HepG2 (cell line): Measurements from ENCODE around the gene LMAN1L. TPM values are rescaled to one million over a fixed set of nuclear protein-coding genes. Genes with fewer than 3 reads are reported as not detected.

Experiments
- ATAC-seq: fragments of 200-7000 bp; cut with Tn5 transposase; 3 replicates; pipeline ENCODE4 v1.9.1; 2020; ENCODE audit warnings: mild to moderate bottlenecking, moderate library complexity
- BruUV-seq: library from RNA; stranded (reverse); fragments of 400-500 nt; replicated peaks from 2 replicates; lab custom pipeline; 2021; lab: Mats Ljungman, UMichigan
- CTCF ChIA-PET: fragments of 300-600 bp; formaldehyde crosslinking; extraction: SDS; loops from one replicate; lab custom pipeline; 2021; ENCODE audit warnings: low total read pairs, inconsistent platforms, low intra/inter-chr PET ratio; lab: Yijun Ruan, JAX
- POLR2A ChIA-PET: fragments of 350-600 bp; sonication (Branson Sonifier 250); formaldehyde crosslinking; loops from one replicate; lab custom pipeline; 2020; ENCODE audit warnings: antibody characterized with exemption, inconsistent platforms; lab: Yijun Ruan, JAX
- DNase-seq: peaks from one replicate; pipeline ENCODE4 v3.0.0-alpha.2; 2015; ENCODE audit warnings: low spot score
- FAIRE-seq: peaks from 3 replicates; lab custom pipeline; 2011; peaks lifted over from hg19 to GRCh38; lab: Jason Lieb, UNC
- H2AFZ ChIP-seq: one replicate; pipeline ENCODE4 v1.6.1; 2011; ENCODE audit warnings: low read length, inconsistent platforms
- H3K27ac ChIP-seq: fragments of 300-600 bp; 3 replicates; pipeline ENCODE4 v1.8.0; 2011; ENCODE audit warnings: mixed run types, mild to moderate bottlenecking, mixed read lengths, low read length, inconsistent platforms; ENCODE audit not compliant: insufficient read depth; ENCODE audit errors: extremely low read length
- H3K27me3 ChIP-seq, 2 experiments: fragments of 200-600 bp in 1 of 2; 2 replicates in 1 of 2; 3 replicates in 1 of 2; pipeline versions ENCODE4 v1.6.0 to v1.8.0; 2011; ENCODE audit warnings: low read length in 2 of 2, mild to moderate bottlenecking in 2 of 2, moderate library complexity in 2 of 2, inconsistent platforms in 1 of 2; ENCODE audit not compliant: insufficient read depth in 2 of 2, control insufficient read depth in 1 of 2
- H3K36me3 ChIP-seq, 2 experiments: fragments of 200-600 bp in 1 of 2; replicated peaks in 1 of 2; 2 replicates in 1 of 2; 3 replicates in 1 of 2; pipeline versions ENCODE4 v1.5.1 to v1.8.0; 2011; ENCODE audit warnings: low read length in 2 of 2, inconsistent platforms in 1 of 2; ENCODE audit not compliant: insufficient read depth in 2 of 2, control insufficient read depth in 1 of 2
- H3K4me1 ChIP-seq: 2 replicates; pipeline ENCODE4 v1.5.1; 2012; ENCODE audit warnings: low read length, inconsistent platforms; ENCODE audit not compliant: insufficient read depth
- H3K4me2 ChIP-seq: 2 replicates; pipeline ENCODE4 v1.6.0; 2011; ENCODE audit warnings: low read depth, low read length, inconsistent platforms
- H3K4me3 ChIP-seq, 3 experiments: fragments of 200-600 bp in 1 of 3; sonication (generic), shearing (Covaris generic) in 1 of 3; replicated peaks in 1 of 3; 2 replicates each; pipeline ENCODE4 v1.5.1; 2011 to 2016; ENCODE audit warnings: low read length in 3 of 3, inconsistent platforms in 2 of 3, low read depth in 2 of 3, mild to moderate bottlenecking in 2 of 3, control low read depth in 1 of 3, mixed read lengths in 1 of 3; ENCODE audit not compliant: insufficient read depth in 1 of 3
- H3K79me2 ChIP-seq: one replicate; pipeline ENCODE4 v1.6.1; 2011; ENCODE audit warnings: low read length, inconsistent platforms; ENCODE audit not compliant: insufficient read depth
- H3K9ac ChIP-seq: 2 replicates; pipeline ENCODE4 v1.6.0; 2011; ENCODE audit warnings: mild to moderate bottlenecking, low read depth, low read length, inconsistent platforms; ENCODE audit not compliant: insufficient read depth
- H3K9me3 ChIP-seq: 2 replicates; pipeline ENCODE4 v1.5.1; 2012; ENCODE audit warnings: mild to moderate bottlenecking, low read length
- H4K20me1 ChIP-seq: 2 replicates; pipeline ENCODE4 v1.6.0; 2011; ENCODE audit warnings: inconsistent platforms, mild to moderate bottlenecking, low read length, moderate library complexity; ENCODE audit not compliant: insufficient read depth
- CHCHD3 ChIP-seq: sonication (generic); formaldehyde crosslinking; IDR thresholded peaks from 2 replicates; pipeline ENCODE4 v1.8.0; 2022; ENCODE audit warnings: mild to moderate bottlenecking, missing genetic modification reagents, moderate library complexity
- JUND ChIP-seq: sonication (generic); formaldehyde crosslinking; IDR thresholded peaks from 2 replicates; pipeline ENCODE4 v1.8.0; 2022; ENCODE audit warnings: mild to moderate bottlenecking, missing genetic modification reagents
- SMAD3 ChIP-seq: sonication (generic); formaldehyde crosslinking; IDR thresholded peaks from 2 replicates; pipeline ENCODE4 v1.4.0; 2020; ENCODE audit warnings: missing genetic modification reagents
- ZBTB21 ChIP-seq: sonication (generic); formaldehyde crosslinking; IDR thresholded peaks from 2 replicates; pipeline ENCODE4 v1.4.0; 2020; ENCODE audit warnings: missing genetic modification reagents
- ZBTB38 ChIP-seq: sonication (generic); formaldehyde crosslinking; IDR thresholded peaks from 2 replicates; pipeline ENCODE4 v1.5.1; 2020; ENCODE audit warnings: mild to moderate bottlenecking, missing genetic modification reagents
- ZNF138 ChIP-seq: sonication (generic); formaldehyde crosslinking; IDR thresholded peaks from 2 replicates; pipeline ENCODE4 v1.5.0; 2020; ENCODE audit warnings: mild to moderate bottlenecking, low read depth, missing genetic modification reagents
- ZNF333 ChIP-seq: sonication (generic); formaldehyde crosslinking; IDR thresholded peaks from 2 replicates; pipeline ENCODE4 v1.4.0; 2020; ENCODE audit warnings: mild to moderate bottlenecking, missing genetic modification reagents, borderline replicate concordance
- ZNF367 ChIP-seq: sonication (generic); formaldehyde crosslinking; IDR thresholded peaks from 2 replicates; pipeline ENCODE4 v1.4.0; 2020; ENCODE audit warnings: missing genetic modification reagents, borderline replicate concordance
- ZNF891 ChIP-seq: sonication (generic); formaldehyde crosslinking; IDR thresholded peaks from 2 replicates; pipeline ENCODE4 v1.5.0; 2020; ENCODE audit warnings: mild to moderate bottlenecking, missing genetic modification reagents
- WGBS: methylation state at CpG from one replicate; pipeline ENCODE4 v1.1.6; 2017; ENCODE audit warnings: low lambda C conversion rate; 5-methylcytosine and 5-hydroxymethylcytosine counted together
- in situ Hi-C: cut with HindIII; loops from 2 replicates; pipeline ENCODE4 v1.10.0; 2017; ENCODE audit warnings: low pct_unique_long_range_greater_than_20kb; ENCODE audit not compliant: extremely low pct_ligation_motif_present
- intact Hi-C: fragments of 100-400 bp; cut with micrococcal nuclease; formaldehyde crosslinking; loops from one replicate; pipeline ENCODE4 v1.10.0; 2022; ENCODE audit not compliant: unreplicated experiment
- polyA plus RNA-seq, 8 experiments: library from polyadenylated mRNA; depleted of rRNA in 3 of 8; stranded (reverse) in 7 of 8; unstranded in 1 of 8; fragments of >200 nt; fragmentation: Illumina TruSeq in 4 of 8; extraction: Trizol in 4 of 8; gene quantifications; 2 replicates each; pipeline versions ENCODE4 v1.2.1 to v1.2.3, GENCODE V29; 2011 to 2016; ENCODE audit warnings: low read depth in 4 of 8, missing spikeins in 1 of 8, mixed read lengths in 1 of 8; ENCODE audit not compliant: insufficient read depth in 1 of 8
- total RNA-seq, 5 experiments: library from RNA; depleted of rRNA; stranded (reverse); fragments of >200 nt; fragmentation: Illumina TruSeq; extraction: Trizol; gene quantifications; 2 replicates each; pipeline ENCODE4 v1.2.3, GENCODE V29; 2016; ENCODE audit warnings: low read depth in 1 of 5
- TF ChIP-seq, protein P1 (sequence below): sonication (generic); formaldehyde crosslinking; IDR thresholded peaks from 2 replicates; pipeline ENCODE4; 2020; ENCODE audit warnings: missing genetic modification reagents, mild to moderate bottlenecking, borderline replicate concordance
- TF ChIP-seq, protein P2 (sequence below): sonication (generic); formaldehyde crosslinking; IDR thresholded peaks from 2 replicates; pipeline ENCODE4 v1.5.0; 2020; ENCODE audit warnings: missing genetic modification reagents

Gene LMAN1L
- total and polyA plus RNA-seq, 2 of the 13 experiments (the other 11 are each of a cell fraction or from before 2014, with no cell fraction given) = not detected

DNA sequence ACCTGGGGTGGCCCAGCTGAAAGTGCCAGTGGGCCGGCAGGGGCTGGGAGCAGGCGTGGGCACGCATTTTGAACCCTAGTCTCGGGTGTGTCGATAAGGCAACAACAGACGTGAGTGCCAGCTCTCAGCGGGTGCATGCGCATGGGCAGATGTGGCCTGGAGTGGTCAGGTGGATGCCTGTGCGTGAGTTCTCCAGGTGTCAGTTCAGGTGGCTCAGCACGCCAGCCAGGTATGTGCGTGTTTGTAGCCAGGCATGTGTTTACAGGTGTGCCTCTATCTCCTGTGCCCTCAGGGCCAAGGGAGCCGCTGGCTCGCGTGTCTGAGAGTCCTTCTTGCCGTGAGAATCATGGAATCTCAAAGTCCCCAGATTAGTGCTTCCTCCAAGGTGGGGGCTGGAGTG lies 49.2 kb upstream of the LMAN1L start:
- in situ Hi-C loops = no loop called here
- H3K27ac ChIP-seq = no peak overlapping the region
- no peaks in the 10 kb centered on the region for H3K79me2 ChIP-seq
- DNase-seq (no peak), ATAC-seq (no peak), FAIRE-seq (no peak)
- no peaks in the 10 kb centered on the region for H3K36me3 ChIP-seq
- POLR2A ChIA-PET = interaction anchor here (1.3 kb wide), 1 partner anchor 33 kb away, joined by 3 read pairs; no protein-coding TSS in a partner anchor
- peaks cover 24% of the 10 kb centered on the region for H3K4me1 ChIP-seq
- H3K9me3 ChIP-seq = no peaks in the 10 kb centered on the region
- H4K20me1 ChIP-seq = no peaks in the 10 kb centered on the region
- intact Hi-C loops = loop anchor here (10.0 kb wide), 1 partner anchor 59 kb away; no protein-coding TSS in a partner anchor
- H3K4me3 ChIP-seq = no peak overlapping the region
- H3K9ac ChIP-seq = no peak overlapping the region
- H3K27me3 ChIP-seq = no peaks in the 10 kb centered on the region
- H3K4me2 ChIP-seq = no peak overlapping the region
- BruUV-seq = no TSS peak
- CTCF ChIA-PET = no interaction called here
- TF ChIP-seq ZNF367 (CRISPR knock-in tag) (no peak), ZBTB38 (CRISPR knock-in tag) (0 out of 2 replicates have a peak, but pooled peaks have one; percentile 17)
- WGBS = 52% methylated on average over 8 of the region's 15 CpGs
- no peak overlapping the region for H2AFZ ChIP-seq

DNA sequence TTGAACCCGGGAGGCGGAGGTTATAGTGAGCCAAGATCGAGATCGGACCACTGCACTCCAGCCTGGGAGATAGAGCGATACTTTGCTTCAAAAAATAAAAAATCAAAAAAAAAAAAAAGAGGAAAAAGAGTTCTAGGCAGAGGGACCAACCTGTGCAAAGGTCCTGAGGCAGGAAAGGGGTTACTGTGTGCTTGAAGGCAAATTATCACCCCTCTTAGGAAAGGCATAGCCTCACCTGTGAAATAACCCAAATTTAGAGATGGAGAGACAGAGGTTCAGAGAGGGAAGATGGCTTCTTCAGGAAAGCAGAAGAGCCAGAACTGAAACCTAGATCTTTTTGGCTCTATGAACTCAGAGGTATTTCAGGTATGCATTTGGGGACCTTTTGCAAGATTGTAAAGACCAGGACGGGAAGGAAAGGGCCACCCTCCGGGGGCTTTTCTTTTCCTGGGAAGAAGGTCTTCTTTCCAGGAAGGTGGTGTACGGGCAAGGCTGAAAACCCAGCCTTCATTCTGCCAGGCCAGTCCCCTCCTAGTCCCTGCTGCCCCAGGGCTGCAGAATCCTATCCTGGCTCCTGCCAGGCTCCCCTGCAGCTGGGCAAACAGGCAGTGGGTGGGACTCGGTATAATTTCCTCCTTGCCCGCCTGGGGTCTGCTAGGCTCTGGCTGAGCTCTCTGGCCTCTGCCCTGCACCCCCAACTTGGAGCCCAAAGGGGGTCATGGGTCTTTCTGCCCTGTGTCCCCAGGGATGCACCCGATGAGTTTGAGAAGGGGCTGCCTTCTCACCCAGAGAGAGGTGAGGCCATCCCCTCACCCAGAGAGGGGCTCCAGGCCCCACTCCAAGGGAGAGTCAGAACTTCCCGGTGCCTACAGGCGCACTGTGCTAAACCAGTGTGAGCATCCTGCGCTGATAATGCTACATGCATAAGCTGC lies 45.2 kb upstream of the LMAN1L start:
- CTCF ChIA-PET = interaction anchor here (1.7 to 4.9 kb wide), 3 partner anchors 132 to 136 kb away, joined by 3 to 59 read pairs (median 12); no protein-coding TSS in a partner anchor
- no peak overlapping the region for H3K4me3 ChIP-seq
- 92% methylated on average over 10 of the region's 14 CpGs for WGBS
- H3K9ac ChIP-seq = no peak overlapping the region
- peaks cover 23% of the 10 kb centered on the region for H3K4me1 ChIP-seq
- no peak overlapping the region for H3K4me2 ChIP-seq
- no peaks in the 10 kb centered on the region for H3K36me3 ChIP-seq
- POLR2A ChIA-PET = interaction anchor here (1.1 to 2.3 kb wide), 5 partner anchors 8 to 136 kb away, joined by 4 to 13 read pairs (median 9); partner anchors contain the start of gene CYP1A1
- H3K79me2 ChIP-seq = no peaks in the 10 kb centered on the region
- in situ Hi-C loops = loop anchor here (5.0 kb wide), 2 partner anchors 130 to 395 kb away; no protein-coding TSS in a partner anchor
- ATAC-seq (no peak), DNase-seq (no peak), FAIRE-seq (no peak)
- no peaks in the 10 kb centered on the region for H3K27me3 ChIP-seq
- intact Hi-C loops = loop anchor here (10.0 kb wide), 1 partner anchor 63 kb away; no protein-coding TSS in a partner anchor
- no peak overlapping the region for H3K27ac ChIP-seq
- no peaks in the 10 kb centered on the region for H4K20me1 ChIP-seq
- BruUV-seq = no TSS peak
- H3K9me3 ChIP-seq = no peaks in the 10 kb centered on the region
- no peak overlapping the region for H2AFZ ChIP-seq
- TF ChIP-seq ZNF891 (no peak), ZNF138 (CRISPR knock-in tag) (no peak), ZBTB21 (no peak), SMAD3 (no peak), CHCHD3 (no peak), JUND (CRISPR knock-in tag) (no peak), ZNF333 (CRISPR knock-in tag) (no peak)
- TF ChIP-seq, protein P1, sequence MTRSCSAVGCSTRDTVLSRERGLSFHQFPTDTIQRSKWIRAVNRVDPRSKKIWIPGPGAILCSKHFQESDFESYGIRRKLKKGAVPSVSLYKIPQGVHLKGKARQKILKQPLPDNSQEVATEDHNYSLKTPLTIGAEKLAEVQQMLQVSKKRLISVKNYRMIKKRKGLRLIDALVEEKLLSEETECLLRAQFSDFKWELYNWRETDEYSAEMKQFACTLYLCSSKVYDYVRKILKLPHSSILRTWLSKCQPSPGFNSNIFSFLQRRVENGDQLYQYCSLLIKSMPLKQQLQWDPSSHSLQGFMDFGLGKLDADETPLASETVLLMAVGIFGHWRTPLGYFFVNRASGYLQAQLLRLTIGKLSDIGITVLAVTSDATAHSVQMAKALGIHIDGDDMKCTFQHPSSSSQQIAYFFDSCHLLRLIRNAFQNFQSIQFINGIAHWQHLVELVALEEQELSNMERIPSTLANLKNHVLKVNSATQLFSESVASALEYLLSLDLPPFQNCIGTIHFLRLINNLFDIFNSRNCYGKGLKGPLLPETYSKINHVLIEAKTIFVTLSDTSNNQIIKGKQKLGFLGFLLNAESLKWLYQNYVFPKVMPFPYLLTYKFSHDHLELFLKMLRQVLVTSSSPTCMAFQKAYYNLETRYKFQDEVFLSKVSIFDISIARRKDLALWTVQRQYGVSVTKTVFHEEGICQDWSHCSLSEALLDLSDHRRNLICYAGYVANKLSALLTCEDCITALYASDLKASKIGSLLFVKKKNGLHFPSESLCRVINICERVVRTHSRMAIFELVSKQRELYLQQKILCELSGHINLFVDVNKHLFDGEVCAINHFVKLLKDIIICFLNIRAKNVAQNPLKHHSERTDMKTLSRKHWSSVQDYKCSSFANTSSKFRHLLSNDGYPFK (CRISPR knock-in tag) = no peak
- TF ChIP-seq, protein P2, sequence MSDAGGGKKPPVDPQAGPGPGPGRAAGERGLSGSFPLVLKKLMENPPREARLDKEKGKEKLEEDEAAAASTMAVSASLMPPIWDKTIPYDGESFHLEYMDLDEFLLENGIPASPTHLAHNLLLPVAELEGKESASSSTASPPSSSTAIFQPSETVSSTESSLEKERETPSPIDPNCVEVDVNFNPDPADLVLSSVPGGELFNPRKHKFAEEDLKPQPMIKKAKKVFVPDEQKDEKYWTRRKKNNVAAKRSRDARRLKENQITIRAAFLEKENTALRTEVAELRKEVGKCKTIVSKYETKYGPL (CRISPR knock-in tag) = no peak
